ENCODE data around the gene CAMK1G.
A peak's percentile ranks its signal among the peaks of the same experiment; 100 is the strongest.

The CAMK1G gene

GRCh38 chr1:209622841-209623829, 39.6 kb downstream of the CAMK1G start:
- TF ChIP-seq POLR2A (IDR thresholded peaks at IDR 0.05; ENCODE audit: low read depth, low read length): no peak
- no peak for DNase-seq (ENCODE audit: insufficient read length, low spot score)
- FAIRE-seq: no peak

GRCh38 chr1:209624558-209625549, 41.3 kb downstream of the CAMK1G start:
- TF ChIP-seq POLR2A (IDR thresholded peaks at IDR 0.05; ENCODE audit: low read depth, low read length): no peak
- FAIRE-seq (no peak), DNase-seq (ENCODE audit: insufficient read length, low spot score) (peak; percentile 27)

GRCh38 chr1:209625791-209626285, 42.3 kb downstream of the CAMK1G start:
- no peak for TF ChIP-seq POLR2A (IDR thresholded peaks at IDR 0.05; ENCODE audit: low read depth, low read length)
- no peak for DNase-seq (ENCODE audit: insufficient read length, low spot score)
- FAIRE-seq: no peak

DNA sequence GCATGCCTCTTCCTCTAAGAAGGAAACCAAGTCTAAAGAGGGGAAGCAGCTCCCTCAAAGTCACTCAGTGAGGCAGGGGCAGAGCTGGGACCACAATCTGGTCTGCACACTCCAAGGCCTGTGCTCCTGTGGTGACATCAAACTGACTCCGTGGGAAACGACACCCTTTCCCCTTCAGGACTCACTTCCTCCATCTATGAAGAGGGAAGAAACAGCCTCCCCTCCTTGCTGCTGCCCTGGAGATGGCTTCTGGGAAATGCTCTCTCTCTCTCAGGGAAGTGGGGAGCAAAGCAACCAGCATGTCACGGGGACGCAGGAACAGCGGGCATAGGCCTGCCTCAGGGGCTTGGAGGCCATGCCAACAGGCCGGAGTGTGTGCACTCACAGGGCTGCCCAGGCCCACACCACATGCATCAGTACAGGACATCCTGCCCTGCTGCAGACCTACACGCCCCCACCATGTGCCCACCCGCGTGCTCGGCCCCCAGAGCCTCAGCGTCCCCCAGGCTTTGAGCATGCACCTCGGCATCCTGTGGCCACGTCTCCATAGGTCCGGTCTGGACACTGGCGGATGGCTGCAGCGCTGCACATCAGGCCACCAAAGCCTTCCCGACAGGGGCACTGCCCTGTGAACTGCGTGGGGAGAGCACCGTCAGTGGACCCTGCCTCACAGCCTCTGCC, 43.0 kb downstream of the CAMK1G start:
- FAIRE-seq (no peak), DNase-seq (ENCODE audit: insufficient read length, low spot score) (no peak)
- no peak for TF ChIP-seq POLR2A (IDR thresholded peaks at IDR 0.05; ENCODE audit: low read depth, low read length)

- FAIRE-seq: no peak
- DNase-seq (ENCODE audit: insufficient read length, low spot score): no peak
- no peak for TF ChIP-seq POLR2A (IDR thresholded peaks at IDR 0.05; ENCODE audit: low read depth, low read length)
Measured at GRCh38 chr1:209627027-209627731, 43.7 kb downstream of the CAMK1G start.

GRCh38 chr1:209627732-209628196, 44.2 kb downstream of the CAMK1G start:
- DNase-seq (ENCODE audit: insufficient read length, low spot score) (peak; percentile 62), FAIRE-seq (no peak)
- TF ChIP-seq POLR2A (IDR thresholded peaks at IDR 0.05; ENCODE audit: low read depth, low read length): no peak

DNA sequence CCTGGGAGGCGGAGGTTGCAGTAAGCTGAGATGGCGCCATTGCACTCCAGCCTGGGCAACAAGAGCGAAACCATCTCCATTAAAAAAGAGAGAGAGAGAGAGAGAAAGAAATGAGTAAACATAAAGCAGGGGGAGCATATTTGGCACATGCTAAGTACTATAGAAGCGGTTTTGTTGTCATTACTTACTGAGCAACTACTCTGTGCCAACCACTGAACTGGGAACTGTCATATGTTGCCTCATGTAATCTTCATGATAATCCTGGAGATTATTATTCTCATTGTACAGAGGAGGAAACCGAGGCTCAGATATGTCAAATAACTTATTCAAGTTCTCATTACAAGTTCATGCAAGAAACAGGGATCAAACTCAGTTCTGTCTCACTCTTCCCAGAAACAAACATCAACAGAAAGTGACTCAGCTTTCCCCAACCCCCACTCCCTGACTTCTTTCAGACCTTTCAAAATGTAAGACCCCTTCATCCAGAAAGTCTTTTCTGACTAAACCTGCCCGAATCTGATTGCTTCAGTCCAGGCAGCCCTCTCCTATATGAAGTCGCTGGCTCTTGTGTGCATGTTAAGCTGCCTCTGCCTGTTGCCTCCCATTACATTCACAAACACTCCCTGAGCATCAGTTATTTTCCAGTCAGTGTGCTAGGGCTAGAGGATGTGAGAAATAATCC, 45.2 kb downstream of the CAMK1G start:
- FAIRE-seq: no peak
- TF ChIP-seq POLR2A (IDR thresholded peaks at IDR 0.05; ENCODE audit: low read depth, low read length): no peak

GRCh38 chr1:209629621-209630382, 46.3 kb downstream of the CAMK1G start:
- DNase-seq (ENCODE audit: insufficient read length, low spot score) (no peak), FAIRE-seq (no peak)
- TF ChIP-seq POLR2A (IDR thresholded peaks at IDR 0.05; ENCODE audit: low read depth, low read length): no peak

More for the DNA sequence above, 45.2 kb downstream of the CAMK1G start:
- no peak for DNase-seq (ENCODE audit: insufficient read length, low spot score)

DNA sequence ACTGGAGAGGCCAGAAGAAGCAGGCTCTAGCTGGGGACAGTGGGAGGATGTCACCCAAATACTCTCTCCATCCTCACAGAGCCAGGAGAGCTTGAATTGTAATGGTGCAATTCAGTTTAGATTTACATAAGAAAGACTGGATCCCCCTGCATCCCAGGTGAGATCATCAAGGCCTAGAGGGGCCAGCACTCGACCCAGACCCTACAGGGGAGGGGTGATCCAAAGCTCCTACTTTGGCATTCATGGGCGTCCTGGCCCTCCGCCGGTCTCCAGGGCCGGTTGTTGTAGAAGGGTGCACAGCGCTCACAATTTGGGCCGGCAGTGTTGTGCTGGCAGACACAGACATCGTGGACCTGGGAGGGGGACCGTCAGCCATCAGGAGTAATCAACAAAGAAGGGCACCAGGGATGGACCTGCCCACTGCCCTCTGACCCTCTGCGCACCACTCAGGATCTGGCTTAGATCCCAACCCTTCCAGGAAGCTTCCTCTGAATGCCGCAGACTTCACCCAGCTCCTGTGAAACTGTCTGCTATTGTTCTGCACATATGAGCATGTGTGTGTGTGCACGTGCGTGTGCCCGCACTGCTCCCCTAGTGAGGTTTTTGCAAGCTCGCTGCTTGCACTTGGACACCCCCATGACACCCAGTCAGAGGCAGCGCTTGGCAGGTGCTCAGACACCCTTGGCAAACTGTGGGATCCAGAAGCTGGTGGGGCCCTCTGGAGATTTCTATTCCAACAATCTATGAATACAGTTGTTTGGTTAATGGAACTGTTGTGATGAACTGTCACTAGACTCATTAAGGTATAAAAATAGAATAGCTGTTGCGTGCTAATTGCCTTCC, 47.1 kb downstream of the CAMK1G start:
- no peak for TF ChIP-seq POLR2A (IDR thresholded peaks at IDR 0.05; ENCODE audit: low read depth, low read length)
- DNase-seq (ENCODE audit: insufficient read length, low spot score): no peak
- FAIRE-seq: no peak

DNA sequence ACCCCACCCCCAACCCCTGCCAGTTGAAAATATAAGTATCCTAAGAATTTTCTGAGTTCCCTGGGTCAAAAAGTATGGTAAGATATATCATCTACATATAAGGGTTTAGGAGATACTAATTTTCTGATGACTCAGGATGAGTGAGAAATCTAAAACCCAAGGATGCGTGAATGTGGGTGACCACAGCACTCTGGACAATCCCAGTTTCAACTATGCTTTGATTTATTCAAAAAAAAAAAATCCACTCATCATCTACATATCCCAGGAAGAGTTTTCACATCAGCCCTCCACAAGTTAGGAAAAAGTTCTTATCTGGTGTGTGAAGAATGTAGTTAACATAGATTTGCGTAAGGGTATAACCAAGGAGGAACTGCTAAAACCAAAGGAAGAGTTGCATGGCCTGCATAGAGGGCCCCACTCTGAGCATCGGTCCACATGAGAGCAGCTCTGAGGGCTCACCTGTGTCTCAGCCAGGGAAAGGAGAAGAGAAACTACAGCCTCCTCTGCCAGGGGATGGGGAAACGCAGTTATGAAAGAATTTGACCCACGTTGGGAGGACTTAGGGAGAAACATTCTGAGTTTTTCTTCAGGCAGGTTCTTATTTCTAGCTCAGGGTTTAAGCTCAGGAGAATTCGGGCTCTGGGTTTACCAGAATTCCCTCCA, 50.0 kb downstream of the CAMK1G start:
- DNase-seq (ENCODE audit: insufficient read length, low spot score) (no peak), FAIRE-seq (no peak)
- TF ChIP-seq POLR2A (IDR thresholded peaks at IDR 0.05; ENCODE audit: low read depth, low read length): no peak

Measured in H54 (cell line).